WERI-Rb-1 (cell line): ENCODE data around the gene SLIT3.

Experiments
- DNase-seq: peaks from one replicate; pipeline ENCODE4 v3.0.0-alpha.2; 2020
- H3K27ac ChIP-seq: fragments of 250-450 bp; sonication (Bioruptor Pico); 2 replicates; pipeline ENCODE4 v1.5.1; 2020; ENCODE audit warnings: mild to moderate bottlenecking, moderate library complexity
- H3K27me3 ChIP-seq: fragments of 250-450 bp; sonication (Bioruptor Pico); 2 replicates; pipeline ENCODE4 v1.5.1; 2021; ENCODE audit warnings: mild to moderate bottlenecking, low read depth, moderate library complexity; ENCODE audit not compliant: insufficient read depth, severe bottlenecking
- H3K36me3 ChIP-seq: fragments of 250-450 bp; sonication (Bioruptor Pico); 2 replicates; pipeline ENCODE4 v1.5.1; 2020; ENCODE audit warnings: mild to moderate bottlenecking, moderate library complexity
- H3K4me3 ChIP-seq: 2 replicates; pipeline ENCODE4 v1.5.1; 2011; ENCODE audit warnings: low read depth, mild to moderate bottlenecking, control low read depth, low read length
- H3K9me3 ChIP-seq: fragments of 250-450 bp; sonication (Bioruptor Pico); 2 replicates; pipeline ENCODE4 v1.5.1; 2021; ENCODE audit warnings: mild to moderate bottlenecking, moderate library complexity; ENCODE audit not compliant: severe bottlenecking
- CTCF ChIP-seq: IDR thresholded peaks from 2 replicates; pipeline ENCODE4 v1.5.1; 2011; ENCODE audit warnings: low read depth, mild to moderate bottlenecking, control low read depth, inconsistent platforms, low read length

Gene SLIT3

GRCh38 chr5:169283887-169284286 is 17.1 kb downstream of the SLIT3 start:
- Histone ChIP-seq H3K9me3 (peaks cover 2% of the 10 kb centered on the region), H3K36me3 (no peaks in the 10 kb centered on the region), H3K27ac (no peak overlapping the region), H3K27me3 (peaks cover 86% of the 10 kb centered on the region), H3K4me3 (no peak overlapping the region)
- no peak for DNase-seq
- TF ChIP-seq CTCF: no peak

- H3K27ac ChIP-seq: no peak overlapping the region
- DNase-seq: no peak
- no peaks in the 10 kb centered on the region for H3K36me3 ChIP-seq
- no peak overlapping the region for H3K4me3 ChIP-seq
- peaks cover 2% of the 10 kb centered on the region for H3K9me3 ChIP-seq
- H3K27me3 ChIP-seq: peaks cover 74% of the 10 kb centered on the region
- no peak for TF ChIP-seq CTCF
These were observed 19.3 kb downstream of the SLIT3 start for GRCh38 chr5:169281625-169282024.

GRCh38 chr5:169280696-169281095 is 20.2 kb downstream of the SLIT3 start:
- H3K9me3 ChIP-seq: peaks cover 2% of the 10 kb centered on the region
- no peak overlapping the region for H3K4me3 ChIP-seq
- no peak overlapping the region for H3K27ac ChIP-seq
- H3K36me3 ChIP-seq: no peaks in the 10 kb centered on the region
- DNase-seq: no peak
- TF ChIP-seq CTCF: no peak
- peaks cover 76% of the 10 kb centered on the region for H3K27me3 ChIP-seq

- Histone ChIP-seq H3K4me3 (no peak overlapping the region), H3K27ac (no peak overlapping the region), H3K9me3 (no peaks in the 10 kb centered on the region), H3K27me3 (peaks cover 76% of the 10 kb centered on the region), H3K36me3 (no peaks in the 10 kb centered on the region)
- TF ChIP-seq CTCF: no peak
- DNase-seq: no peak
These were observed 20.7 kb downstream of the SLIT3 start for GRCh38 chr5:169280286-169280685.

GRCh38 chr5:169279125-169279524 is 21.8 kb downstream of the SLIT3 start:
- TF ChIP-seq CTCF: no peak
- Histone ChIP-seq H3K4me3 (no peak overlapping the region), H3K27me3 (peaks cover 77% of the 10 kb centered on the region), H3K36me3 (no peaks in the 10 kb centered on the region), H3K27ac (no peak overlapping the region), H3K9me3 (no peaks in the 10 kb centered on the region)
- no peak for DNase-seq

- Histone ChIP-seq H3K36me3 (no peaks in the 10 kb centered on the region), H3K27me3 (peaks cover 74% of the 10 kb centered on the region), H3K4me3 (no peak overlapping the region), H3K27ac (no peak overlapping the region), H3K9me3 (no peaks in the 10 kb centered on the region)
- no peak for TF ChIP-seq CTCF
- no peak for DNase-seq
These were observed 27.1 kb downstream of the SLIT3 start for GRCh38 chr5:169273881-169274280.
